NCI-H187 treated with DMSO at 0.1 percent for 48 hours (cell line): ENCODE results near the gene SCRN1.

Source experiments
- DNase-seq: peaks from one replicate; lab custom pipeline; 2025; lab: John Stamatoyannopoulos, UW

SCRN1 gene

GRCh38 chr7:30003098-30003497 is 13.5 kb upstream of the SCRN1 start:
- DNase-seq: no peak

- DNase-seq: peak; percentile 82
These were observed 12.4 kb upstream of the SCRN1 start for GRCh38 chr7:30001998-30002397.

- DNase-seq: no peak
These were observed 8.9 kb upstream of the SCRN1 start for GRCh38 chr7:29998489-29998888.

- DNase-seq: no peak
These were observed 6.7 kb upstream of the SCRN1 start for GRCh38 chr7:29996321-29996720.

- DNase-seq: no peak
These were observed 6.1 kb upstream of the SCRN1 start for GRCh38 chr7:29995652-29996051.

GRCh38 chr7:29993140-29993539 is 3.5 kb upstream of the SCRN1 start:
- no peak for DNase-seq

GRCh38 chr7:29991937-29992336 is 2.3 kb upstream of the SCRN1 start:
- DNase-seq: no peak

GRCh38 chr7:29990931-29991330 is 1.3 kb upstream of the SCRN1 start:
- no peak for DNase-seq

- DNase-seq: no peak
These were observed 961 bp downstream of the SCRN1 start for GRCh38 chr7:29988424-29989256.

GRCh38 chr7:29987811-29988317 is 1.7 kb downstream of the SCRN1 start:
- DNase-seq: no peak

GRCh38 chr7:29987083-29987482 is 2.5 kb downstream of the SCRN1 start:
- DNase-seq: no peak

GRCh38 chr7:29980151-29980550 is 9.4 kb downstream of the SCRN1 start:
- no peak for DNase-seq

GRCh38 chr7:29977886-29978651 is 11.5 kb downstream of the SCRN1 start:
- DNase-seq: no peak

GRCh38 chr7:29976673-29977415 is 12.8 kb downstream of the SCRN1 start:
- DNase-seq: no peak

GRCh38 chr7:29976266-29976665 is 13.3 kb downstream of the SCRN1 start:
- no peak for DNase-seq

GRCh38 chr7:29975561-29975960 is 14.0 kb downstream of the SCRN1 start:
- no peak for DNase-seq

- DNase-seq: no peak
These were observed 15.3 kb downstream of the SCRN1 start for GRCh38 chr7:29974286-29974685.

GRCh38 chr7:29972315-29972669 is 17.3 kb downstream of the SCRN1 start:
- no peak for DNase-seq

GRCh38 chr7:29971566-29972314 is 17.9 kb downstream of the SCRN1 start:
- no peak for DNase-seq

- no peak for DNase-seq
These were observed 19.4 kb downstream of the SCRN1 start for GRCh38 chr7:29970158-29970557.

- no peak for DNase-seq
These were observed 19.9 kb downstream of the SCRN1 start for GRCh38 chr7:29969738-29970137.
